ENCODE measurements around the gene MRPL58.
"Not testable (repeated sequence)": the region's sequence is repeated elsewhere in the genome, so short reads cannot be mapped to it uniquely, and the experiment has no call there.

MRPL58 gene

DNA sequence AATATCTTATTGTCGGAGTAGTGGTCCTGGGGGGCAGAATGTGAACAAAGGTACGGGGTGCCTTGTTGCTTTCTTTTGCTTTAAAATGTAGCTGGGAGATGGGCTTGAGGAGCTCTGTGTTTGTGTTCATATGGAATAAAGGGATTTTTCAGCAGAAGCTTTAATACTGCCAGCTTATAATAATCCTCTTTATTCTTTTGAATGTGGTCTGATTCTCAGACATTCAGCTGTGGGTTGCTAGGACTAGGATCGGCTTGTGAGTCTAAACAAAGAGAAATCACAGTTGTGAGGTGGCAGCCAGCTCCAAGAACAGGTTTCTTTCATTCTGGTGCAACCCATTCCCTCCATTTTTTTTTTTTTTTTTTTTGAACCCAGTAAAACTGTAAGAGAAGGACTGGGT lies 7.2 kb downstream of the MRPL58 start:
- no peak for DNase-seq

GRCh38 chr17:75020331-75021110 lies 8.1 kb downstream of the MRPL58 start:
- no peak for DNase-seq

GRCh38 chr17:75024686-75025397 lies 12.4 kb downstream of the MRPL58 start:
- DNase-seq: peak; percentile 60

DNA sequence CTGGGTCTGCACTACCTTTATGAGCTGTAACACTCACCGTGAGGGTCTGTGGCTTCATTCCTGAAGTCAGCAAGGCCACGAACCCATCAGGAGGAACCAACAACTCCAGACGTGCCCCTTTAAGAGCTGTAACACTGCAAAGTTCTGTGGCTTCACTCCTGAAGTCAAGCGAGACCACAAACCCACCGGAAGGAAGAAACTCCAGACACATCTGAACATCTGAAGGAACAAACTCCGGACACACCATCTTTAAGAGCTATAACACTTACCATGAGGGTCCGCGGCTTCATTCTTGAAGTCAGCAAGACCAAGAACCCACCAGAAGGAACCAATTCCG lies 12.9 kb downstream of the MRPL58 start:
- not testable (repeated sequence) for DNase-seq

DNA sequence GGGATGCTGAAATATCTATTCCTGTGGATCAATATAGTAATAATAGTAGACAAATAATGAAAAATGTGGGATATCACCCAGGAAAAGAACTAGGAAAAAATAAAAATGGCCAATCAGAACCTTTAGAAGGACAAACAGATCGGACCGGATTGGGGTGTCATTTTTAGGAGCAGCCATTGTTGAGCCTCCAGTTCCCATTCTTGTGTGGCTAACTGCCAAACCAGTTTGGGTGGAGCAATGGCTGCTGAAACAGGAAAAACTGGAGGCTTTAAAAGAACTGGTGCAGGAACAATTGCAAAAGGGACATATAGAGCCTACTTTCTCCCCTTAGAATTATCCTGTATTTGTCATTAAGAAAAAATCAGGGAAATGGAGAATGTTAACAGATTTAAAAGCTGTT lies 14.2 kb downstream of the MRPL58 start:
- not testable (repeated sequence) for DNase-seq

DNA sequence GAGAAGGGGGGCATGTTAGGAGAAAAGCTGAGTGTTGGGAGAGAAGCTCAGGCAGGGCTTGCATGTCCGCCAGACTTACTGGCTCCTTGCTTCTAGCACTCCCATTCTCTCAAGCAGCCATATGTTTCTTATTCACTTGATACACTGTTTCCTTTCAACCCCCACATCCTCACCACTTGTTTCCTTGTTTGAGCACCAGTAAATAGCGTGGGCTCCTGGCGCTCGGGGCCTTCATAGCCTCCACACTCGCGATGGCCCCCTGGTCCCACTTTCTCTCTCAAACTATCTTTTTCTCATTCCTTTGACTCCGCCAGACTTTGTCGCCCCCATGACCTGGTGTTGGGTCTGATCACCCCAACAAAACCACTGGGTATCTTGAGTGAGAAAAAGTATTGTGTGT lies 17.7 kb downstream of the MRPL58 start:
- DNase-seq: no peak

GRCh38 chr17:75031972-75032719 lies 19.7 kb downstream of the MRPL58 start:
- peak; percentile 73 for DNase-seq

DNA sequence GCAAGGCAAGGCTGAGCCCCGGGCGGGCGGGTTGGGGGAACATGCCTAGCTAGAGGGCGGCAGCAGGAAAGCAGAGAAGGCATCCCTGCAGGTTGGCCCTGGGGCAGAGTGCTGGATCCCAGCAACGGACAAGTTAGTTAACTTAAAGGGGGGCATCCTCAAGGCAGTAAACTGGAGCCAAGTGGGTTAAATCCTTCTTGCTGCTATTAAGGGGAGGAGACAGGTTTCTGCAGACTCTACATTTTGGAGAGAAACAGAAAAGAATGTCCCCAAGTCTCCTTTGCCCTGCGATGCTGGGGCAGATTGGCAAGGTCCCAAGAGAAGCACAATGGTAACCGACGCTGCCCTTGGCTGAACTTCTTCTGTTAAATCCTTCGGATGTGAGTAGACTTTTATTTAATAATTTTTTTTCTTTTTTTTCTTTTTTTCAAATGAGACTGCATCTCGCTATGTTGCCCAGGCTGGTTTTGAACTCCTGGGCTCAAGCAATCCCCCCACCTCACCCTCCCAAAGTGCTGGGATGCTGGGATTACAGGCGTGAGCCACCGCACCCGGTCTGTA lies 20.3 kb downstream of the MRPL58 start:
- DNase-seq: no peak

DNA sequence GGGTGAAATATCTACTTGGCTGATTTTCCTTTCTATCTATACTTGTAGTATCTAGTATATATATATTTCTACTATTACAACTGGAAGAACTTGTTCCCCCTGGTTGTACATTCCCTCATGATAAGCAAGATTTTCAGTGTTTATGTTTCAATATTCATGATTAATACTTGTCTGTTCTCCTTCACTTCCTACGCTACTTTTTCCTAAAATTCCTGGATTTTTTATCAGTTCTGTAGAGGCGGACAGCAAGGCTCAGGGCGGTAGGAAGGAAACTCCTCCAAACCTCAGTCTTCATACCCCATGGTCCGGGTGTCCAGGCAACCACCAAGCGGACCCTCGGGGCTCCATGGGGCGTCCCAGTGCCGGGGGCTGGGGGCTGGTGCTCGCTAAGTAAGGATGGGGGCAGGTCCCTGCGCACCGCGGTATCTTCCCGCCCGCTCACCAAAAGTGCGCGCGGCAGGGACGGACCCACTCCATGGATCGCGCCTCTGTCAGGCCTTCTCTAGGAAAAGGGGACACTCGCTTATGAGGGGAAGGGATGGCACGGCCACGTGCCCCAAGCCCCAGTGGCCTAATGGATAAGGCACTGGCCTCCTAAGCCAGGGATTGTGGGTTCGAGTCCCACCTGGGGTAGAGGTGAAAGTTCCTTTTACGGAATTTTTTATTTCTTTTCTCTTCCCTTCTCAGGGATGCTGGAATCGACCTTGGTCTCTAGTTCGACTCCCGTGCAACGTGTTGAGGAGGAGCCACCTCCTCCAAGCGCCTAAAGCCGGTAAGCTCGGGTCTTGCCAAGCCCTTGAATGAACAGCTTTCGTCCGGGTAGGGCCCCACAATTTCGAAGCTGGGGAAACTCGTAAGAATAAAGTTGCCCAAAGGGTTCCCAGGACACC lies 21.1 kb downstream of the MRPL58 start:
- peak; percentile 98 for DNase-seq

DNA sequence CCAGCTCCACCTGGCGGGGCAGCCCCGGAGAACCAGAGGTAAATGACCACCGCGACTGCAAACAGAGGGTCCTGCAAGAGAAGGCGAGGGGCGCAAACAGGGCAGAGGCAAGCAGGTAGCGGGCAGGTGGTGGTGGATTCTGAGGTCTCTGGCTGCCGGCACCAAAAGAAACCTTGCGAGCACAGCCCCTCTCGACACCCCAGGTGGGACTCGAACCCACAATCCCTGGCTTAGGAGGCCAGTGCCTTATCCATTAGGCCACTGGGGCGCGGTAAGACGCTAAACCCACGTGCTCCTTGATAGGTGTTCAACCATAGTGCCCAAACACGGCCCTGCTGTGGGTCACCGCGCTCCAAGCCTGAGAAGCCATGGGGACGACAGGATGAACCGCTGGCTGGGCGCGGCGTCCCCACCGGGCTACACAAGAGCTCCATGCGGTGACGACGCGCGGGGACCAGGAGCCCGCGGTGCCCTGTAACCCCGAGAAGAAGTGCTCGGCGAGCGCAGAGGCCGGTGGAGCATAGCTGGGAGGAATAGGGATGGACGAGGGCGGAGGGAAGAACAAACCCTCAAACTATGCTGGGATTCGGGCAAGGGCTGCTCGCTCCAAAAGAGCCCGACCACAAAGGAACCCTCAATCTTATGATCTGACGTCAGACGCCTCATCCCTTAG lies 21.9 kb downstream of the MRPL58 start:
- DNase-seq: peak; percentile 97

DNA sequence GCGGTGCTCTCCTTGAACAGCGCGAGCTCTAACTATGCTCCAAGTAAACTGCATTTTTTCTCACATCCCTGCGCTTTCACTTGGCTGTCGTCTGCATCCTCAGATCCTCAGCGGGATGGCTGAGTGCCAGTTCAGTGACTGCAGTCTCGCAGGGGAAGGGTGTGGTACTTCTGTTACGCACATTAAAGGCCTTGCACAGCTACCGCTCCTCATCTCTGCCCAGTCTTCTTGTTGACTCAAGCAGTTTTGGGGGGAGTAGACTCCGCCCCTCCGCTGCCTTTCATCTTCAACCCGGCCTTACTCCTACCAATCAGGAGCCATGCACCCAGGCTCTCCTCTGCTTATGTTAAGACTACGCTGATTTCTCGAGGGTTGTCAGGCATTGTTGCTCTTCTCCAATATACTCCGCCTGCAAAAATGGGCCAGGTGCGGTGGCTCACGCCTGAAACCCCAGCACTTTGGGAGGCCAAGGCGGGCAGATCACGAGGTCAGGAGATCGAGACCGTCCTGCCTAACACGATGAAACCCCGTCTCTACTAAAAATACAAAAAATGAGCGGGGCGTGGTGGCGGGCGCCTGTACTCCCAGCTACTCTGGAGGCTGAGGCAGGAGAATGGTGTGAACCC lies 24.3 kb downstream of the MRPL58 start:
- DNase-seq: peak; percentile 85

DNA sequence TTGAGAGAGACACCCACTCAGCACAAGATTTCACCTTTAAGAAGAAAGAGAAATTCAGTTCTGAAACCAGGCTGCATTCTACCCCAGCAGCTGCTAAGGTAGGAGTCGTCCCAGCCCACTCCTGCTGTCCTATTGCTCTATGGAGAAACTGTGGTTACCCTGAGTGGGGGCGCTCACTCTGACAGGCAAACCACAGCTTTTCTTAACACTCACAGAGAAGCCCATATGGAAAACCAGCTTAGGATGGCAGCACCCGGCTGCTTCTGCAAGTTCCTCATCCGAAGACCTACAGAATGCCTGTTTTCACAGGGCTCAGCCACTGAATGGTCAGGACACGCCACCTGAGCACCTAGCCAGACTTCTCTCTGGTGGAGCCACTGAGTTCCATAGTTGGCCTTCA lies 26.8 kb downstream of the MRPL58 start:
- no peak for DNase-seq

- DNase-seq: no peak
Observed at GRCh38 chr17:75041656-75042280, 29.3 kb downstream of the MRPL58 start.

DNA sequence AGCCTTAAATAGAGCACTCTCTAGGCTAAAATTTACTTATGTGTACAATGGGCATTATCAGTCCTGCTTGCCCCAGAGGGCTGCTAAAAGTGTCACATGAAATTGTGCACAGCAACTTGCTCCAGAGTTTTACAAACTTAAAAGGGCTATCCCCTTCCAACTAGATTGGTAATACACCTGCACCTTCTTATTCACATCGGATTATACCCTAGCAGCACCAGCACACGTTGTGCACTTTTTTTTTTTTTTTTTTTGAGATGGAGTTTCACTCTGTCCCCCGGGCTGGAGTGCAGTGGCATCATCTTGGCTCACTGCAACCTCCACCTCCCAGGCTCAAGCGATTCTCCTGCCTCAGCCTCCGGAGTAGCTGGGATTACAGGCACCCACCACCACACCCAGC lies 31.3 kb downstream of the MRPL58 start:
- not testable (repeated sequence) for DNase-seq

DNA sequence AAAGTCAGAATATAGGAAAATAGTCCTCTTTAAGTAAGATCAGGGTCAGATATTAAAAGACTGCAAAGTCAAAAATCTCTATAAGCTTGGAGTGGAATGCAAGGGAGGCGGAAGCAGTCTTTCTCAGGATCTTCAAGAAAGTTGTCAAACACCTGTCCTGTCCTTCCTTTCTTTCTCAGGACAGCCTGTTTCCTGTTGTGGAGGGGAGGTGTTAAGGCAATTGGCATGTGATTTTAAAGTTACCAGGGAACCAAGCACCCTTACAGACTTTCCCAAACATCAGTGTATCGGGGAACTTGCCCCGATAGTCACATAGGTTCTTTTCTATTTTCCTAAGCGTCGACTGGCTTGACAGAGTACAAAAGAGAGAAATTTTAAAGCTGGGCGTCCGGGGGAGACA lies 32.2 kb downstream of the MRPL58 start:
- DNase-seq: no peak

DNA sequence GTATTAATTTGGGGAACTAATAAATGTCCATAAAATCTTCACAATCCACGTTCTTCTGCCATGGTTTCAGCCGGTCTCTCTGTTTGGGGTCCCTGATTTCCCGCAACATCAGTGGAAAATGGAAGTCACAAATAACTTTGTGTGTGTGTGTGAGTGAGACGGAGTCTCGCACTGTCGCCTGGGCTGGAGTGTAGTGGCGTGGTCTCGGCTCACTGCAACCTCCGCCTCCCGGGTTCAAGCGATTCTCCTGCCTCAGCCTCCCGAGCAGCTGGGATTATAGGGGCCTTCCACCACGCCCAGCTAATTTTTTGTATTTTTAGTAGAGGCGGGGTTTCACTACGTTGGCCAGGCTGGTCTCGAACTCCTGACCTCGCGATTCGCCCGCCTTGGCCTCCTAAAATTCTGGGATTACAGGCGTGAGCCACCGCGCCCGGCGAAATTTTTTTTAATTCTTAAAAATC lies 33.5 kb downstream of the MRPL58 start:
- DNase-seq: not testable (repeated sequence)

DNA sequence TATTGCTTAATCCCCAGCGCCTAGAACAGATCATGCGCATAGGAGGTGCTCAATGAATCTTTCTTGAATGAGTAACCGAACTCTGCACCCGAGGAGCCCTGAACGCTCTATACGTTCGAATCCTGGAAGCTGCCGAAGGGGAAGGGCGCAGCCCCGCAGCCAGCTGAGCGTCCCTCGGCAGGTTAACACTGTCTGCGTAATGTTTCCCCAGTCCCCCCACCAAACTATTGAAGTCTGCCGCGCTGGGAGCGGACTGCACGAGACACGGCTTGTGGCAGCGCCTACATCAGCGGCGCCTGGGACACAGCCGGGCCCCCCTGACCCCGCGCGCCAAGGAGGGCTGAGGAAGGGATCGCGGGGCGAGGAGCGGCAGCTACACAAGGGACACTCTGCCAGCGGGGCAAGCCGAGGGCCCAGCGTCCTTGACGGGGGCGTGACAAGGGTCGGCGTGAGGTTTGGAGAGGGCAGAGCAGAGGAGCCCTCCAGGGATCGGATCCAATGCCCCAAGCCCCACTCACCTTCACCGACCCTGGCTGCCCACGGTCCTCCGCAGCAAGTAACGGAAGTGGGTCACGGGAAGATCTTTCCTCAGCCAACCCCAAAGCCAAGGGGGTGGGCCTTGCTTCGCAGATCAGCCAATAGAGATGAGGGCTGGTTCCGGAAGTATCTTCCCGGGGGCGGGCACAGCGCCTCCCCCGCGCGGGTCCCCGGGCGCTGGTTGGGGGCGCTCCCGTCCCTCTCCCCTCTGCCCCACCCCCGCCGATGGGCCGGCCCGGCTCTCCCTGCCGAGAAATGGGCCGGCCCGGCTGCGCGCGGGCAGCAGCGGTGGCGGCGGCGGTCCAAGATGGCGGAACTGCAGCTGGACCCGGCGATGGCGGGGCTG lies 34.2 kb downstream of the MRPL58 start, which contains the start of the genes ATP5PD and KCTD2:
Gene ATP5PD (minus strand): TSS at position 563 of the 883 bp plus-strand sequence. CDS start 4,319 bp downstream, outside the sequence.
Gene KCTD2 (plus strand): TSS at position 819 of the 883 bp plus-strand sequence. CDS start 26 bp downstream, at position 845.
- peak; percentile 96 for DNase-seq

DNA sequence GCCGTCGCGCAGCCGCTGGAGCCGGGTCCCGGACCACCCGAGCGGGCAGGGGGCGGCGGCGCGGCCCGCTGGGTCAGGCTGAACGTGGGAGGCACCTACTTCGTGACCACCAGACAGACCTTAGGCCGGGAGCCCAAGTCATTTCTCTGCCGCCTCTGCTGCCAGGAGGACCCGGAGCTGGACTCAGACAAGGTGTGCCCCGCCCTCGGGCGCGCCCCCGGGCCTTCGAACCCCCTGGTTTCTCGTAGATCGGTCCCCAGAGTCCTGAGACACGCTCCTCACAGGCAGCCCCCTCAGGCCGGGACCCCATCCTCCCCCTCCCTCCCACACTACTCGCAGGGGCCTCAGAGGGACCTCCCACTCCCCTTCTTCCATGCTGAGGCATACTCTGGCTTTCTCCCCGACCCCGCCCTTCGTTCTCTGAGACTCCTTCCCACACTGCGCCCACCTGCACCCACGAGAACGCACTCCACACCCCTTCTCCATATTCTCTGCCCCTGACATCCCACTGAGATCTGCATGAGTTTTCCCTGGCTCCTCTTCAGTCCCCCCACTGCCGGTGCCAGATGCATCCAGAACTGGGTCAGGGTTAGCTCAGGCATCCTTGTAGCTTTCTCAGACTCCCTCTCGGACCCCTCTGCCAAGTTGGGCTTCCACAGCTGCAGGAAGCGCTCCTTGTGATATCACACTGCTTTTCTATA lies 35.1 kb downstream of the MRPL58 start:
- DNase-seq: peak; percentile 36

Data from activated CD4-positive, alpha-beta T cell treated with anti-CD3 and anti-CD28 coated beads for 48 hours (primary cell).